Vagina (tissue), 2 donors: Measurements from ENCODE around the gene CMIP.

ENCODE experiments used
- POLR2A ChIP-seq, 2 donors: fragments of 450-650 bp; IDR thresholded peaks; one replicate each; pipeline ENCODE4 v1.6.1; 2017; ENCODE audit warnings: antibody characterized with exemption in 2 of 2, mild to moderate bottlenecking in 2 of 2, moderate library complexity in 2 of 2
- POLR2AphosphoS5 ChIP-seq, 2 donors: sonication (generic); formaldehyde crosslinking; IDR thresholded peaks; one replicate each; pipeline ENCODE4 v1.9.0; 2017; ENCODE audit warnings: antibody characterized with exemption in 2 of 2, mild to moderate bottlenecking in 2 of 2, low read depth in 1 of 2; ENCODE audit not compliant: insufficient read depth in 1 of 2
- TF ChIP-seq, protein P1 (sequence below), 3 experiments: fragments of 450-650 bp in 2 of 3; fragments of 200-600 bp in 1 of 3; sonication (generic) in 1 of 3; IDR thresholded peaks; one replicate each; pipeline ENCODE4 v1.5.1; 2017 to 2019; ENCODE audit warnings: antibody characterized with exemption in 3 of 3, mild to moderate bottlenecking in 2 of 3, moderate library complexity in 2 of 3

DNA sequence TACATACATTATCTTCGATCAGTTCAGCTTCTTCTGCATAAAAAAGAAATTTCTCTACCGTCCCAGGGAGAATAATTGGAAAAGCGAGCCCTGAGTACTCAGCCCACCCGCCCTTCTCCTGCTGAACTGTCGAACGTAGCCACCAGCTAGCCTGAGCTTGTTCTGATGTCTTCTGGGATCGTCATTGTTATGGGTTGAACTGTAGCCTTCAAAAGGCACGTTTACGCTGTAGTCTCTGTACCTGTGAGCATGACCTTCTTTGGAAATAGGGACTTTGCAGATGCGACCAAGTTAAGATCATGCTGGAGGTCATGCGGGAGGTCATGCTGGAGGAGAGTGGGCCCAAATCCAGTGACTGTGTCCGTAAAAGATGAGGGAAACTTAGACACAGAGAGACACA lies 86.2 kb downstream of the CMIP start:
- TF ChIP-seq, protein P1, sequence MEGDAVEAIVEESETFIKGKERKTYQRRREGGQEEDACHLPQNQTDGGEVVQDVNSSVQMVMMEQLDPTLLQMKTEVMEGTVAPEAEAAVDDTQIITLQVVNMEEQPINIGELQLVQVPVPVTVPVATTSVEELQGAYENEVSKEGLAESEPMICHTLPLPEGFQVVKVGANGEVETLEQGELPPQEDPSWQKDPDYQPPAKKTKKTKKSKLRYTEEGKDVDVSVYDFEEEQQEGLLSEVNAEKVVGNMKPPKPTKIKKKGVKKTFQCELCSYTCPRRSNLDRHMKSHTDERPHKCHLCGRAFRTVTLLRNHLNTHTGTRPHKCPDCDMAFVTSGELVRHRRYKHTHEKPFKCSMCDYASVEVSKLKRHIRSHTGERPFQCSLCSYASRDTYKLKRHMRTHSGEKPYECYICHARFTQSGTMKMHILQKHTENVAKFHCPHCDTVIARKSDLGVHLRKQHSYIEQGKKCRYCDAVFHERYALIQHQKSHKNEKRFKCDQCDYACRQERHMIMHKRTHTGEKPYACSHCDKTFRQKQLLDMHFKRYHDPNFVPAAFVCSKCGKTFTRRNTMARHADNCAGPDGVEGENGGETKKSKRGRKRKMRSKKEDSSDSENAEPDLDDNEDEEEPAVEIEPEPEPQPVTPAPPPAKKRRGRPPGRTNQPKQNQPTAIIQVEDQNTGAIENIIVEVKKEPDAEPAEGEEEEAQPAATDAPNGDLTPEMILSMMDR (IDR thresholded peaks at IDR 0.05): no peak
- TF ChIP-seq POLR2AphosphoS5 (IDR thresholded peaks at IDR 0.05; ENCODE audit: insufficient read depth in 1 of 2, low read depth in 1 of 2) (no peak), POLR2A (IDR thresholded peaks at IDR 0.05) (no peak)
